Activated CD4-positive, alpha-beta T cell treated with anti-CD3 and anti-CD28 coated beads, Interleukin-2, amount 50 U/mL, for 16 hours (primary cell): Measurements from ENCODE around the gene CD9.
"Not testable (repeated sequence)": the region's sequence is repeated elsewhere in the genome, so short reads cannot be mapped to it uniquely, and the experiment has no call there.

Experiments used
- DNase-seq: peaks from one replicate; pipeline ENCODE4 v3.0.0-alpha.2; 2020

The CD9 gene

GRCh38 chr12:6200256-6201212 is at the start of gene CD9:
TSS of gene CD9 (plus strand) at chr12:6200400. CDS start at chr12:6200500, 100 bp downstream.
- no peak for DNase-seq

GRCh38 chr12:6154730-6155459 is 45.3 kb upstream of the CD9 start:
- no peak for DNase-seq

GRCh38 chr12:6157482-6157881 is 42.7 kb upstream of the CD9 start:
- no peak for DNase-seq

- no peak for DNase-seq
Measured at GRCh38 chr12:6158255-6158654, 41.9 kb upstream of the CD9 start.

GRCh38 chr12:6158749-6159148 is 41.5 kb upstream of the CD9 start:
- no peak for DNase-seq

- not testable (repeated sequence) for DNase-seq
Measured at GRCh38 chr12:6159166-6160011, 40.8 kb upstream of the CD9 start.

GRCh38 chr12:6160049-6160649 is 40.1 kb upstream of the CD9 start:
- not testable (repeated sequence) for DNase-seq

GRCh38 chr12:6161124-6161882 is 38.9 kb upstream of the CD9 start:
- DNase-seq = no peak

- no peak for DNase-seq
Measured at GRCh38 chr12:6163416-6164060, 36.7 kb upstream of the CD9 start.

GRCh38 chr12:6165395-6165794 is 34.8 kb upstream of the CD9 start:
- no peak for DNase-seq

- DNase-seq = no peak
Measured at GRCh38 chr12:6166808-6167207, 33.4 kb upstream of the CD9 start.

- peak; percentile 78 for DNase-seq
Measured at GRCh38 chr12:6167327-6168280, 32.6 kb upstream of the CD9 start.

GRCh38 chr12:6171409-6172015 is 28.7 kb upstream of the CD9 start:
- DNase-seq = no peak

- no peak for DNase-seq
Measured at GRCh38 chr12:6172086-6172485, 28.1 kb upstream of the CD9 start.

GRCh38 chr12:6172862-6173261 is 27.3 kb upstream of the CD9 start:
- no peak for DNase-seq

GRCh38 chr12:6177642-6178358 is 22.4 kb upstream of the CD9 start:
- no peak for DNase-seq

GRCh38 chr12:6178981-6179761 is 21.0 kb upstream of the CD9 start:
- no peak for DNase-seq
